Epithelial cell of esophagus (primary cell): ENCODE data around the gene GFRA1.
"Not testable (repeated sequence)": the region's sequence is repeated elsewhere in the genome, so short reads cannot be mapped to it uniquely, and the experiment has no call there.

Experiments
- DNase-seq: peaks from one replicate; pipeline ENCODE4 v3.0.0; 2010; ENCODE audit warnings: low read depth
- H3K4me3 ChIP-seq: 2 replicates; pipeline ENCODE4 v1.5.1; 2011; ENCODE audit warnings: mild to moderate bottlenecking, low read length, control low read depth
- CTCF ChIP-seq: IDR thresholded peaks from 2 replicates; pipeline ENCODE4 v1.5.1; 2011; ENCODE audit warnings: low read depth, mild to moderate bottlenecking, low read length, control low read depth, inconsistent platforms; ENCODE audit not compliant: insufficient read depth; ENCODE audit errors: missing control alignments

GFRA1 gene

GRCh38 chr10:116169782-116170445 is 103.1 kb downstream of the GFRA1 start:
- H3K4me3 ChIP-seq = no peak overlapping the region
- DNase-seq = no peak
- no peak for TF ChIP-seq CTCF

DNA sequence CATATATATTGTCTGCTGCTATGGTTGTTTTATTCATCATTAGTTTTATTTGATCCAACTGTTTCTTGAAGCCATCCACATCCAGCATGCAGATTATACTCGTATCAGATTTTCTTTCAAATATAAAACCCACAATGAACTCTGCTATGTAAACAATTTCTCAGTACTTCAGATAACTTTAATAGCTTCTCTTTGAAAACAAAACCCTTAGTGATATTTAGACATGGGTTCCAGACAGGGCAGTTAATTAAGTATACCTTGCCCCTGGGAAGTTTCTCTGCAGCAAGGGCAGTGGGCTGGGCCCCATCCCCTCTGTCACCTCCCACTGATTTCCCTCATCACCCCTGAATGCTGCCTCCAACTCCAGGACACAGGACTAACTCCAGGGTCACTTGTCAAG is 104.3 kb downstream of the GFRA1 start:
- no peak for TF ChIP-seq CTCF
- DNase-seq = no peak
- H3K4me3 ChIP-seq = no peak overlapping the region

DNA sequence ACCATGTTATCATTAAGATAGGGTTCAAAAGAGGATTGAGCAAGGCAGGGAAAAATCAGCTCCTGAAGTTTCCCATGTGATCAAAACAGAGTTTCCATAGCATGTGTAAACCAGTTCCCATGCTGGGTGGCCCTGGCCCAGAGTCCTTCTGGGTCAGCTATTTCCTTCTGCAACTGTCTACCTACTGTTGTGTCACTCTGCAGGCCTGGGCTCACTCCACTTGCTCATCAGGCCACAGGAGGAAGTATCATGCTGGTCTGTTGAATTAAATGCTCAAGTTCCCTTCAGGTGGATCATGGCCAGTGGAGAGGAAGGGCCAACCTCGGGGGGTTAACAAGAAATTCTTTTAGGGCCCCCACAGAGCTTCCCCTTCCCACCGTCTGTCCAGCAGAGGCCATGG is 104.7 kb downstream of the GFRA1 start:
- no peak for DNase-seq
- H3K4me3 ChIP-seq = no peak overlapping the region
- no peak for TF ChIP-seq CTCF

DNA sequence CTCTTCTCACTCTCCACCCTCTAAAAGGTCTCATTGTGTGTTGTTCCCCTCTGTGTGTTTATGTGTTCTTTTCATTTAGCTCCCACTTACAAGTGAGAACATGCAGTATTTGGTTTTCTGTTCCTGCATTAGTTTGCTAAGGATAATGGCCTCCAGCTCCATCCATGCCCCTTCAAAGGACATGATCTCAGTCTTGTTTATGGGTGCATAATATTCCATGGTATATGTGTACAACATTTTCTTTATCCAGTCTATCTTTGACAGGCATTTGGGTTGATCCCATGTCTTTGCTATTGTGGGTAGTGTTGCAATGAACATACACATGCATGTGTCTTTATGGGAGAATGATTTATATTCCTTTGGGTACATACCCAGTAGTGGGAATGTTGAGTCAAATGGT is 107.1 kb downstream of the GFRA1 start:
- not testable (repeated sequence) for H3K4me3 ChIP-seq, DNase-seq

- no peak overlapping the region for H3K4me3 ChIP-seq
- no peak for TF ChIP-seq CTCF
- no peak for DNase-seq
These were observed 108.7 kb downstream of the GFRA1 start for GRCh38 chr10:116164291-116164690.

DNA sequence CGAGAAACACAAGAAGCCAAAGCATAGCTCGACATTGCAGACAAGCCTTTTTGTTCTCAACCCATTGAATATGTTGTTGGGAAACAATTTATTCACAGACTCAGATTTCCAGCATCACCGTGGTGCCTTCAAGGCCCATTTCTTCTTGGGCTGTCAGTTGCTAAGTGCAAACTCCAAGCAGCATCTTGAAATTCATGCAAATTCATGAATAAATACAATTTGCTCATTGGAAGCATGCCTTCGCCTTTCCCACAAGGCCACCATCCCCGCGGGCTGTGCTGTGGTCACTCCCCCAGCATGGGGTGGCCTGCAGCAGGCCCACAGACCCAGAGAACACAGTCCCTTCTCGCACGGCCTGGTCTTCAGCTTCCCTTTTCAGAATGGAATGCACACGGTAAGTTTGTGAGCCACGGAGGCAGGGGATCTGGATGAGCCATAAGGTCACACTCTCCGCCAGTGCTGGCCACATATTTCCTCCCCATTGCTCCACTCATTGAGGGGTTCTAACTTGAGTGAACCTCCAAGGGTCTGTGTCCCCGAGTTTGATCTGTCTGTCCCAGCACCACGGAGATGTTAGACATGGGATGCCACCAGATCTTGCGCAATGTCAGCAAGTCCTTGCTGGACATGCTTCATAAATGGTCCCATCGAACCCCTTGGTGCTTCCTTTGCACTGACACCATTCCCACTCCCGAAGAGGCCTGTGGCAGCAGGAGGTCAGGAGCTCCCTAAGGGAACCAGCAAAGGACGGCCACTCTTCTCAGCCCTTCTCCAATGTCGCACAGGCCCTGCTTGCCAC is 109.5 kb downstream of the GFRA1 start:
- no peak overlapping the region for H3K4me3 ChIP-seq
- DNase-seq = no peak
- TF ChIP-seq CTCF = no peak

DNA sequence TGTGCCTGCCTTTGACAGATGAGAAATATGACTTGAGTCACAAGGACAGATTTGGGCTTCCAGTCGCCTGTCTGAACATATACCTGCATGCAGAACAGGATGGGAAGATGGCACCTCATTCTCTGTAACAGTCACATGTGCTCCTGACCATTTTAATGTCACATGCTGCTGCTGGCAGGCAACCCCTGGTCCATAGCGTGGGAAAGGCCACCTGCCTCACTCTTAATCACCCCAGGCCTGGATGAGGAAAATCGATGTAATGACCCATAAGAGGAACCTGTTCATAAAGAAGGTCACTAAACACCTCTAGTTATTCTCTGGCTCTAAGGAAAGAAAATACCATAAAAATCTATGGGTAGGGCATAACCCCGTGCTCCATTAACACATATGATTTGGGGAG is 110.2 kb downstream of the GFRA1 start:
- DNase-seq = no peak
- no peak overlapping the region for H3K4me3 ChIP-seq
- no peak for TF ChIP-seq CTCF
